Natural killer cell treated with Interleukin-12 subunit alpha and Interleukin-12 subunit beta and Interleukin-15 and Interleukin-18, amount 100 ng/mL, for 72 hours (primary cell): Measurements from ENCODE around the gene SDK1. TPM values are rescaled to one million over a fixed set of nuclear protein-coding genes. Genes with fewer than 3 reads are reported as not detected.

Source experiments
- ATAC-seq, 2 donors: fragments of 150-1000 bp; cut with Tn5 transposase in 1 of 2; sonication (Bioruptor Pico), chemical (Tn5 transposase) in 1 of 2; 2 replicates each; pipeline ENCODE4 v1.10.0; 2021
- DNase-seq: peaks from one replicate; pipeline ENCODE4 v3.0.0; 2022; ENCODE audit warnings: low spot score
- H3K27ac Mint-ChIP-seq, 2 donors: 1 replicate in 1 of 2; 2 replicates in 1 of 2; pipeline ENCODE4 v1.8.0; 2022; ENCODE audit warnings: mixed read lengths in 2 of 2, mild to moderate bottlenecking in 1 of 2, moderate library complexity in 1 of 2
- H3K27me3 Mint-ChIP-seq, 2 donors: 1 replicate in 1 of 2; 2 replicates in 1 of 2; pipeline ENCODE4 v1.8.0; 2022; ENCODE audit warnings: mixed read lengths in 2 of 2
- H3K36me3 Mint-ChIP-seq: one replicate; pipeline ENCODE4 v1.8.0; 2022; ENCODE audit warnings: mixed read lengths
- H3K4me1 Mint-ChIP-seq, 2 donors: 1 replicate in 1 of 2; 2 replicates in 1 of 2; pipeline ENCODE4 v1.8.0; 2022; ENCODE audit warnings: low read depth in 2 of 2, mixed read lengths in 2 of 2, mild to moderate bottlenecking in 1 of 2
- H3K4me3 Mint-ChIP-seq: one replicate; pipeline ENCODE4 v1.8.0; 2022; ENCODE audit warnings: mixed read lengths
- H3K9me3 Mint-ChIP-seq: 2 replicates; pipeline ENCODE4 v1.8.0; 2022; ENCODE audit warnings: mixed read lengths
- total RNA-seq, 2 donors: library from RNA; stranded (reverse); gene quantifications; one replicate each; pipeline ENCODE4 v1.2.3, GENCODE V29; 2022

SDK1 gene
- total RNA-seq, 2 donors from 2014 or later, result 0.20 to 0.40 TPM

DNA sequence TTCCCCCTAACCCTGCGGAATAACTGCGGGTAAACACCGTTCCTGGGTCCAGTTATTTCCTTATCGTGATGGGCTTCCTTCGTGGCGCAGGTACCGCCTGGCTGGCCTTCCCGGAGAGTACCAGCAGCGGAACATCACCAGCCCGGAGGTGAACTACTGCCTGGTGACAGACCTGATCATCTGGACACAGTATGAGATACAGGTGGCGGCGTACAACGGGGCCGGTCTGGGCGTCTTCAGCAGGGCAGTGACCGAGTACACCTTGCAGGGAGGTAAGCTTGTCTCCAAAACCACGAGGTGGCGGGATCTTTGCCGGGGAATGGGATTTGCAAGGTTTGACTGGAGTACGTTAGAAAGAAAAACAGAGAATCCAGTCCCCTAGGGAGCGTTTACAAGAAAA is 716.0 kb downstream of the SDK1 start:
- no peaks in the 10 kb centered on the region for H3K36me3 Mint-ChIP-seq

DNA sequence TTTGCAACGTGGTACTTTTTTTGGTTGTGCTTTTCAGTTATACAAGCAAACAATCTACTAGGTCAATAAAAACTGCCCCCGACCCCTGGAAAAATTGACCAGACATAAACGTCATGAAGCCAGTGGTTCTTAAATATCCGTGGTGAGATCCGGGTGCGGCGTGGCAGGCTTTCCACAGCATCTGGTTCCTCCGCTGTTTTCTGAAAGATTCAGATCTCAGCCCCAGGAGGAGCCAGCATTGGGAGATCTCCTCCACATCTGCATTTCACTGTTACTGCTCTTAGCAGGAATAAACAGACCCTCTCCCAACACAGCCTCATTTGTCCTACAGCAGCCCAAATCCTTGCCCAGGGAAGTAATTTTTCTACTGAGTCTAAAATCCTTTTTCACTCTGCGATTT is 716.7 kb downstream of the SDK1 start:
- Mint-ChIP-seq H3K36me3 (no peaks in the 10 kb centered on the region), H3K27ac (no peak overlapping the region), H3K27me3 (peaks cover 8 to 9% of the 10 kb centered on the region in 2 donors), H3K9me3 (peaks cover 4% of the 10 kb centered on the region), H3K4me3 (no peak overlapping the region), H3K4me1 (no peaks in the 10 kb centered on the region)
- DNase-seq (no peak), ATAC-seq (no peak)

More for the DNA sequence above, 716.0 kb downstream of the SDK1 start:
- Mint-ChIP-seq H3K9me3 (peaks cover 4% of the 10 kb centered on the region), H3K27me3 (peaks cover 10 to 12% of the 10 kb centered on the region in 2 donors), H3K4me1 (no peaks in the 10 kb centered on the region), H3K27ac (no peak overlapping the region), H3K4me3 (no peak overlapping the region)
- DNase-seq, result no peak
- no peak for ATAC-seq

DNA sequence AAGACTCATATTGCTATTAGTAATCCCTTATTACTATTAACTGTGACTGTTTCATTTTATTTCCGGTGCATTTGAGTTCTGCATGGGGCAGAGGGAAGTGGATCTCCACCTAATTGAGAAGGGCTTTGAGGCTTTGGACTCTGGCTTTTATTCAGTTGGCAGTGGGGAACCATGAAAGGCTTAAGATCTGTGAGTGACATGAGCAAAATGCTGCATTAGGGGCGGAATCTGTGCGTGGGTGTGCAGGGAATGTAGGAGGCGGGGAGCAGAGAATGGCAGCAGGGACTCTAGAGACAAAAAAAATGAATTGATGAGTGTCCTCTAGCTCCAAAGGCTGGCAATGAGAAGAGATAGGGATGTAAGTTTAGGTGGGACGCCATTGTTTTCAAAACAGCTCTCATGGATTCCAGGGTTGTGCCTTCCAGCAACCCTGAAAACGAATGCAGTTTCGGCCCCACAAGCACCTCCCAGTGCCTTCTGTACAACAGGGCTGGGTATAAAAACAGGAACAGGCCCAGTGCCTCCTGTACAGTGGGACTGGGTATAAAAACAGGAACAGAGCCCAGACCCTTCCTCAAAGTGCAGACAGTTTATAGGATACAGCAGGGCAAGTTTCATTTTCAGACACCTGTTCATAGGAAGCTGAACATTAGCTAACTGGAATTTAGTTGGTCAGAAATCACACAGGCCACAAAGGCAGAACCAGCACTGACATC is 717.7 kb downstream of the SDK1 start:
- H3K9me3 Mint-ChIP-seq, result peaks cover 4% of the 10 kb centered on the region
- no peaks in the 10 kb centered on the region for H3K36me3 Mint-ChIP-seq
- DNase-seq (no peak), ATAC-seq (no peak)
- H3K4me3 Mint-ChIP-seq, result no peak overlapping the region
- H3K27me3 Mint-ChIP-seq, result peaks cover 8 to 10% of the 10 kb centered on the region in 2 donors
- no peaks in the 10 kb centered on the region for H3K4me1 Mint-ChIP-seq
- H3K27ac Mint-ChIP-seq, result no peak overlapping the region

DNA sequence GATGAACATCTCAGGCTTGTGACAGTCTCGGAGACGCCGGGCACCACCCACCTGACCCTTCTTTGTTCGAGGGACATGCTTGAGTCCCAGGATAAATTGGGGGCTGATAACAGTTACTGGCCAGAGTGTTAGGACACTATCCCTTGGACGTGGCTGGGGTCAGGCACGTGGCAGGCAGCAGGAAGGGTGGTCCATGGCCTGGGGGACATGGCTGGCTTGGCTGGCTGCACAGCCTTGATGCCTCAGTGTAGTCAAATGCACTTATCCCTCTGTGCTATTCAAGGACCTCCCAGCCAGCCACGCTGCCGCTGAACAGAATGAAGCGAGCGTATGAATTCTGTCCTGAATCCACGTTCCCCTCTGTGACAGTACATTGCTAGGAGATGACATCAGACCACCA is 719.0 kb downstream of the SDK1 start:
- no peak overlapping the region for H3K4me3 Mint-ChIP-seq
- DNase-seq, result no peak
- H3K9me3 Mint-ChIP-seq, result peaks cover 4% of the 10 kb centered on the region
- H3K27me3 Mint-ChIP-seq, result peaks cover 5% of the 10 kb centered on the region in 2 donors
- no peaks in the 10 kb centered on the region for H3K36me3 Mint-ChIP-seq
- H3K4me1 Mint-ChIP-seq, result no peaks in the 10 kb centered on the region
- no peak overlapping the region for H3K27ac Mint-ChIP-seq
- no peak for ATAC-seq

DNA sequence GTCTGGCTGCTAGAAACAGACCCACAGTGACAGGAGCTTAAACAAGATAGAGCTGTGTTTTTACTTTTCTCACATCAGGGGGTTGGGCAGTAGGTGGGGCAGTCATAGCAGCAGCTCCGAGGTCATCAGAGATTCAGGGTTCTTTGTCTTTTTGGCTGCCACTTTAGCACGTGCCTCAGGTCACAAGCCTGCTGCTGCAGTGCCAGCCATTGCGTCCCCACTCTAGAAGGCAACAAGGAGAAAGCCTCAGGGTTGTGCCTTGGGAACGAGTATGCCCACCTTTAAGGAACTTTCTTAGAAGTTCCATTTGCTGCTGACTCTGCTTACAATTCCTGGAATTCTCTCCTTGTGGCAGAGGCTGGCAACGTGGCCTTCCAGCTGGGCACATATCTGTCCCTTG is 720.4 kb downstream of the SDK1 start:
- DNase-seq (no peak), ATAC-seq (no peak)
- peaks cover 4% of the 10 kb centered on the region for H3K9me3 Mint-ChIP-seq
- H3K4me1 Mint-ChIP-seq, result no peaks in the 10 kb centered on the region
- no peak overlapping the region for H3K27ac Mint-ChIP-seq
- H3K36me3 Mint-ChIP-seq, result no peaks in the 10 kb centered on the region
- H3K4me3 Mint-ChIP-seq, result no peak overlapping the region
- peaks cover 3 to 5% of the 10 kb centered on the region in 2 donors for H3K27me3 Mint-ChIP-seq

DNA sequence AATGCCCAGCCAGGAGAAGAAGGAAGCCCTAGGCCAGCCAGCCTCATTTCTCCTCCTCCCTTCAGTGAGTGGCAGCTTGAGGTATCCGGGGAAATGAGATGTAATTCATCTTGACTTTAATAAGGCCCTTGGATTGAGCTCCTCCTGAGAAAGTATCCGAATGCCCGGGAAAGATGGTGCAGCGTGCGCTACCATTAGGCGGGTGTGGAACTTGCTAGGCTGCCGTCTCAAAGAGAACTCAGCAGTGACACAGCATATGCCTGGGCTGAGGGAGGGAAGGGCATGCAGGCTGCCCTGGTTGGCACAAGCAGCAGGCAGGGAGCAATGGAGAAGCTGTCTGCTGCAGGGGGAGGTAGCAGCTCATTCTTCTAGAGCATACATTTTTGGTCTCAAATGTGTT is 721.2 kb downstream of the SDK1 start:
- DNase-seq (no peak), ATAC-seq (no peak)
- Mint-ChIP-seq H3K36me3 (no peaks in the 10 kb centered on the region), H3K4me3 (no peak overlapping the region), H3K4me1 (no peaks in the 10 kb centered on the region), H3K27me3 (peaks cover 3 to 5% of the 10 kb centered on the region in 2 donors), H3K27ac (no peak overlapping the region), H3K9me3 (peaks cover 4% of the 10 kb centered on the region)

DNA sequence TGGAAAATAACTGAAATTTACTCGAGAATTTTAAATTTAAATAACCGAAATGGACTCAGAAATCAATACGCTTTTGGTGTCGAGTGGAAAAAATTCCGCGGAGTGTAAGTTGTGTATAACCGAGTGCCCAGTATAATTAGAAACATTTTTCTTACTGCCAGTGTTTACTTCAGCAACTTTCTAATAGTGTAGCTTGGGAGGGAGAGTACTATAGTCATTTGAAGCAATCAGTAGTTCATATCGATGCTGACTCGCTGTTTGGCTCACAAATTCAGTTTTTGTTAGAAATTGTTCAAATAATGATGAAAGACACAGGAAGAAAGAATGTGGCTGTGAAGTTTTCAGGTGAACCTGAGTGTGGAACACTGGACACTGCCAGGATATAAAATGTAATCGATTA is 722.5 kb downstream of the SDK1 start:
- no peaks in the 10 kb centered on the region for H3K4me1 Mint-ChIP-seq
- H3K9me3 Mint-ChIP-seq, result peaks cover 3% of the 10 kb centered on the region
- no peaks in the 10 kb centered on the region for H3K36me3 Mint-ChIP-seq
- no peak overlapping the region for H3K4me3 Mint-ChIP-seq
- peaks cover 9 to 16% of the 10 kb centered on the region in 2 donors for H3K27me3 Mint-ChIP-seq
- ATAC-seq (no peak), DNase-seq (no peak)
- no peak overlapping the region for H3K27ac Mint-ChIP-seq

DNA sequence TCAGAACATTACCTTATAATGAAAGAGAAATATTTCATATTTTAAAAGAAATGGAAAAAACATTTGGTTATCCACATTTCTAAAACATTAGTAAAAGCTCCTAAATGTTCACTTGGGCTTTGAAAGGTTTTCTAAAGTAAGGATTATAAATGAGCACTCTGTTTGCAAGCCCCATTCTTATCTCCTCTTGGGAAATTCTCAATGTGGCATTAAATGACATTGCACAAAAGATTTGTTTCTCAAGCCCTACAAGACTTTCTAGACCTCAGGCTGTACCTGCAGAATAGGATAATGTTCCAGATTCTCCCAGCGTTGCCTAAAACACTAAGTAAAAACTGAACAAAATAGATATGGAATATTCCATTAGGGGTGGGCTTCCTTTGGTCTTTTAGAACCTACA is 723.1 kb downstream of the SDK1 start:
- H3K27ac Mint-ChIP-seq, result no peak overlapping the region
- peaks cover 9 to 18% of the 10 kb centered on the region in 2 donors for H3K27me3 Mint-ChIP-seq
- no peaks in the 10 kb centered on the region for H3K4me1 Mint-ChIP-seq
- no peak for ATAC-seq
- no peak for DNase-seq
- no peaks in the 10 kb centered on the region for H3K9me3 Mint-ChIP-seq
- H3K36me3 Mint-ChIP-seq, result no peaks in the 10 kb centered on the region
- H3K4me3 Mint-ChIP-seq, result no peak overlapping the region

DNA sequence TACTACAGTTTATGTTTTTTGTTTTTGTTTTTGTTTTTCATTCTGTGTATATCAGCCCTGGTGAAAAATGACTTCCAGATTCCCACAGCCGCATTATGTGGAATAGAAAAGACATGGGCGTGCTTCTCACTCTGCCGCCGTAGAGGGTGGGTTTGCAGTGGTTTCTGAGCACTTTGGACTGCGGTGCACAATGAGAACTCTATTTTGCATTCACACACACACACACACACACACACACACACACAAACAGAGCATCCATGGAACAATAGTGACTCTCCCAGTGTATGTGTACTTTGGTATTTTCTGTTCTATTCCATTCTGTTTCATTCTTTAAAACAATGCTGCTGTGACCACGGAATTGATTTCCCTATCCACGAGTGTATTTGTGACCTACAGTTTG is 723.8 kb downstream of the SDK1 start:
- Mint-ChIP-seq H3K36me3 (no peaks in the 10 kb centered on the region), H3K4me3 (no peak overlapping the region), H3K4me1 (no peaks in the 10 kb centered on the region), H3K9me3 (no peaks in the 10 kb centered on the region), H3K27ac (no peak overlapping the region), H3K27me3 (peaks cover 9 to 18% of the 10 kb centered on the region in 2 donors)
- ATAC-seq (no peak), DNase-seq (no peak)

DNA sequence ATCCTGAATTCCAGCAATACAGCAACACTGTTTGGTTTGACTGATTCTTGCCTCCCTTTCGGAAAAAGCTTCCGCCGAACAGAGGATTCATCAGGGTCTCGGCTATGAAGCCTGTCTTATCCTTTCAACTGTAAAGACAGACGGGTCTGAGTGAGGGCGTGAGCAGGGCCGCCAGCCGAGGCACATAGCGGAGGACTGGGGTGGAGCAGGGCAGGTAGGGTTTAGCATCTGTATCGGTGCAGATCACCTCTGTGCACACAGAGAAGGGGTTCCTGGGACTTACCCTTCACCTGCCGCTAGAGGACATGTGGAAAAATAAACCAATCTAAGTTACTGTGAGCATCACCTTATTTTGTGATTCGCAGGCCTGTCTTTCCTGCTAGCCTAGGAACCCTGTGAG is 724.2 kb downstream of the SDK1 start:
- Mint-ChIP-seq H3K4me1 (no peaks in the 10 kb centered on the region), H3K27me3 (peaks cover 8 to 18% of the 10 kb centered on the region in 2 donors), H3K4me3 (no peak overlapping the region), H3K36me3 (no peaks in the 10 kb centered on the region), H3K9me3 (no peaks in the 10 kb centered on the region), H3K27ac (no peak overlapping the region)
- ATAC-seq (no peak), DNase-seq (no peak)

DNA sequence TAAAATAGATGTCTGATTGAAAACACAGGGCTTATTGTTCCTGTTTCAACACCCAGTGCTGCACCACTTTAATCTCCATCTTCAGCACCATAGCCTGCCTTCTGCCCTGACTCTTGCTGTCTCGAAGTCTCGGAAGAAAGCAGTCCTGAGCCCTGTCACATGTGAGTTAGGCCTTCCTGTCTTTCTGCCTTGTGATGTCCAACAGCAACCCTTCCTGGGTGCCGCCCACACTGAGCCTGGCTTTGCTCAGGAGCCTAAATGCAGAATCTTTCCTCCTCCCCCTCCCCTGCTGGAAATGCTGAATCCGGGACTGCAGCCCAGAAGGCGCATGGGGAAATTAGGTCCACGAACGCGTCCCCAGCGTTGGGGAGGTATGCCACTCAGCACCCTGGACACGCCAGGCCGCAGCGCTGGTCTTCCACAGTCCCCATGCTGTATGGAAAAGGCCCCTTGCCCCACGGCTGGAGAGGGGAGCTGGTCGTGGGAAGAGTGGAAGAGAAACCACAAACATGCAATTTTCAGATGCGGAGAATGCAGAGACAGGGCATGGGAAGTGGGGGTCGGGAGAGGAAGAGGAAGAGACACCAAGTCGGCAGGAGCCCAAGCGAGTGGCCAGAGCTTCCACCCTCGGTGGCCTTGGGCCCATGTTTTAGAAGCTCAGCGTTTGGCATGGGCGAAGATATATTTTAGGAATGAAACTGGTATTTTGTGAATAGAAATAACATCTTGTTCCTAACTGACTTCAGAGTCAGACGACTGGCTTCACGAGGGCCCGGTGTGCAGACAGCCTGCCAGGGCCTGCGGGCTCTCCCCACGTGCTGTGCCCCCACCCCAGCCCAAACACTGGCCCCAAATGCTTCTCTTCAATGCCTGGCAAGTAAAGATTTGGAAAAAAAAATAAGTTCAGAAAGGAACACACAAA is 724.9 kb downstream of the SDK1 start:
- Mint-ChIP-seq H3K36me3 (no peaks in the 10 kb centered on the region), H3K27me3 (peaks cover 7 to 18% of the 10 kb centered on the region in 2 donors), H3K9me3 (no peaks in the 10 kb centered on the region), H3K27ac (no peak overlapping the region), H3K4me3 (no peak overlapping the region), H3K4me1 (no peaks in the 10 kb centered on the region)
- ATAC-seq (no peak), DNase-seq (no peak)

DNA sequence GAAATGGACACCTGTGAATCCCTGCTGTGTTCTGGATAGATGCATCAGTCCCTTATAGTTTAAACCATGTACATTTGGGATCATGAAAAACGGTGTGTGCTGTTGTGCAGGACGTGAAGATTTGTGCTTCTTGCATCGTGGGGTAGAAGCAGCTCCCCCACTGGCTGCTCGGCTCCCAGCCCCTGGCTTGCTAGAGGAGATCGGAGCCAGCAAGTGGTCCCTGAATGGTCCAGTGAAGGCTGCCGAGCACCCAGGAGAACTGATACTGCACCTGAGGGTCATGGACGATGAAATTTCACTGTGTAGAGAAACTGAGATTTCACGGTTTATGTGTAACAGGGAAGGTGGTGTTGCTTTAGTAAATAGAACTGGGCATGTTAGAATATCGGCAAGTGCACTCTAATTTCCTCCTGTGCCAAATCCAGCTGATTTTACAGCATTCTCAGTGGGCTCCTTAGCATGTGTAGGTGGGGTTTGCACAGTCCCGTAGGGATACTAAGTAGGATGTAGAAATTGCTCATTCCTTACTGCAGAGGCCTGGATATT is 726.0 kb downstream of the SDK1 start:
- DNase-seq (no peak), ATAC-seq (no peak)
- Mint-ChIP-seq H3K27me3 (peaks cover 7 to 18% of the 10 kb centered on the region in 2 donors), H3K27ac (no peak overlapping the region), H3K4me3 (no peak overlapping the region), H3K36me3 (no peaks in the 10 kb centered on the region), H3K4me1 (no peaks in the 10 kb centered on the region), H3K9me3 (no peaks in the 10 kb centered on the region)

DNA sequence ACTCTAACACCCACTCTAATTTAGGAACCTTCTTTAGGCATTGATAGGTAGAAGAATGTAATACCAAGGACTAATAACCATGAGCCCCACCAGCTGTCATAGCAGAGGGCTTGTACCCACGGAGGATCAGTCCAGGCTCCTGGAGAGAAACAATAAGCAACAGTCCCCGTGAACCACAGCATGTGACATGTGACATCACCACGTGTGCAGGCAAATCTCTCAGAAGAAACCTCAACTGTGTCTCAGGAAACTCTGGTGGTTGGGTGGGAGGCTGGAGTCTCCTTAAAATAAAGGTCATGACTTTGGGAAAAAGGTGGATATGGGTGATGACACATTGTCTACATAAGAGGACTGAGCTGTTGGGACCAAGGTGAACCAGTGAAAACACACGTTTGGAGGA is 727.2 kb downstream of the SDK1 start:
- ATAC-seq (no peak), DNase-seq (no peak)
- Mint-ChIP-seq H3K27me3 (peaks cover 9 to 17% of the 10 kb centered on the region in 2 donors), H3K9me3 (no peaks in the 10 kb centered on the region), H3K4me1 (no peaks in the 10 kb centered on the region), H3K36me3 (no peaks in the 10 kb centered on the region), H3K4me3 (no peak overlapping the region), H3K27ac (no peak overlapping the region)

DNA sequence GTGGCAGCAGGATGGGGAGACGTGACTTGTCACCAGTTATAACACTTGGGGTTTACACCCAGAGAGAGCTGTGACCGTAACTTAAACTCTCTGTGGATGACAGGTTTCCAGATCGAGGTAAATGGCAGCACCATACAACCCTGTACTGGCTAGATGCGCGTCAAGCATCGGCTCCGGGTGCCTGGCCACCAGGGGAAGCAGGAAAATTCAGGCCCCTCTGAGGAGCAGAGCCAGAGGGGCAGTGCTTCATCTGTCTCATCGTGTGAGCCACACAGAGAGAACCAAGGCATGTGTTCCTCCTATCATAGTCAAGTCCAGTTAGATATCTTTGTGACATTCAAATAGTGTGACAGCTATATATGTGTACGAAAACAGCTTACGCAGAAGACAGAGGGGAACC is 728.9 kb downstream of the SDK1 start:
- Mint-ChIP-seq H3K27ac (no peak overlapping the region), H3K4me1 (no peaks in the 10 kb centered on the region), H3K36me3 (no peaks in the 10 kb centered on the region), H3K9me3 (no peaks in the 10 kb centered on the region), H3K27me3 (peaks cover 11 to 24% of the 10 kb centered on the region in 2 donors), H3K4me3 (no peak overlapping the region)
- no peak for DNase-seq
- no peak for ATAC-seq
